D721Med (cell line): ENCODE results near the gene AXIN1.
A peak's percentile ranks its signal among the peaks of the same experiment; 100 is the strongest.

Experiments
- DNase-seq: peaks from one replicate; pipeline ENCODE4 v3.0.0; 2011; ENCODE audit warnings: low spot score; ENCODE audit not compliant: insufficient read length
- FAIRE-seq: peaks from 2 replicates; lab custom pipeline; 2011; peaks lifted over from hg19 to GRCh38; lab: Jason Lieb, UNC
- TF ChIP-seq, protein P1 (sequence below): IDR thresholded peaks from 2 replicates; pipeline ENCODE4 v1.5.1; 2012; ENCODE audit warnings: mild to moderate bottlenecking, control low read depth; ENCODE audit not compliant: insufficient read depth; ENCODE audit errors: missing control alignments

AXIN1 gene

DNA sequence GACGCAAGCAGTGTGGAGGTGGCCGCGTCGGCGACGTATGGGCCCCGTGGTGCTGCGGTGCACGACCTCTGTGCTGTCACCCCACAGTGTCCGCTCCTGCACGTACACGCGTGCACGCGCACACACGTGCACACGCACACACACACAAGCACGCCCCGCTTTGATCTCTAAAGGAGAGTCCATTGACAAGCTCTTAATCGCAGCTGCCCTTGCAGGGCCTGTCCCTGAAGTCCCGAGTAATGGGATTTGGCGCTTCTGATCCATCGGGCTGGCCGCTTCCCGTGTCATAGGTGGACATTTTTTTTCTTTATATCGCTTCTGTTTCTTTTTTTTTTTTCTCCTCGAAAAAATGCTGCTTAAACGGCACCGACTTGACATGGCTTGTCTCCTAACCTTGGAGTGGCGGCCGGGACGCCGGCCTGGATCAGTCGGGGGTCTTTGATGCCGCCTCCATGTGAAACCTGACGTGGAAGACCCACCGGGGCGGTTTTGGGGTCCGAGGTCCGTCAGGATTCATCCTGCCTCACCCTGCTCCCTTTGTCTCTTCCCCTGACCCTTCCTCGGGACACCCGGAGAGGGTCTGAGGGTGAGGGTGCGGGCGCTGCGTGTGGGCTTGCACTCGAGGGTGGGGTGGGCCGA lies 8.3 kb upstream of the AXIN1 start:
- no peak for DNase-seq
- no peak for FAIRE-seq
- TF ChIP-seq, protein P1, sequence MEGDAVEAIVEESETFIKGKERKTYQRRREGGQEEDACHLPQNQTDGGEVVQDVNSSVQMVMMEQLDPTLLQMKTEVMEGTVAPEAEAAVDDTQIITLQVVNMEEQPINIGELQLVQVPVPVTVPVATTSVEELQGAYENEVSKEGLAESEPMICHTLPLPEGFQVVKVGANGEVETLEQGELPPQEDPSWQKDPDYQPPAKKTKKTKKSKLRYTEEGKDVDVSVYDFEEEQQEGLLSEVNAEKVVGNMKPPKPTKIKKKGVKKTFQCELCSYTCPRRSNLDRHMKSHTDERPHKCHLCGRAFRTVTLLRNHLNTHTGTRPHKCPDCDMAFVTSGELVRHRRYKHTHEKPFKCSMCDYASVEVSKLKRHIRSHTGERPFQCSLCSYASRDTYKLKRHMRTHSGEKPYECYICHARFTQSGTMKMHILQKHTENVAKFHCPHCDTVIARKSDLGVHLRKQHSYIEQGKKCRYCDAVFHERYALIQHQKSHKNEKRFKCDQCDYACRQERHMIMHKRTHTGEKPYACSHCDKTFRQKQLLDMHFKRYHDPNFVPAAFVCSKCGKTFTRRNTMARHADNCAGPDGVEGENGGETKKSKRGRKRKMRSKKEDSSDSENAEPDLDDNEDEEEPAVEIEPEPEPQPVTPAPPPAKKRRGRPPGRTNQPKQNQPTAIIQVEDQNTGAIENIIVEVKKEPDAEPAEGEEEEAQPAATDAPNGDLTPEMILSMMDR = no peak

DNA sequence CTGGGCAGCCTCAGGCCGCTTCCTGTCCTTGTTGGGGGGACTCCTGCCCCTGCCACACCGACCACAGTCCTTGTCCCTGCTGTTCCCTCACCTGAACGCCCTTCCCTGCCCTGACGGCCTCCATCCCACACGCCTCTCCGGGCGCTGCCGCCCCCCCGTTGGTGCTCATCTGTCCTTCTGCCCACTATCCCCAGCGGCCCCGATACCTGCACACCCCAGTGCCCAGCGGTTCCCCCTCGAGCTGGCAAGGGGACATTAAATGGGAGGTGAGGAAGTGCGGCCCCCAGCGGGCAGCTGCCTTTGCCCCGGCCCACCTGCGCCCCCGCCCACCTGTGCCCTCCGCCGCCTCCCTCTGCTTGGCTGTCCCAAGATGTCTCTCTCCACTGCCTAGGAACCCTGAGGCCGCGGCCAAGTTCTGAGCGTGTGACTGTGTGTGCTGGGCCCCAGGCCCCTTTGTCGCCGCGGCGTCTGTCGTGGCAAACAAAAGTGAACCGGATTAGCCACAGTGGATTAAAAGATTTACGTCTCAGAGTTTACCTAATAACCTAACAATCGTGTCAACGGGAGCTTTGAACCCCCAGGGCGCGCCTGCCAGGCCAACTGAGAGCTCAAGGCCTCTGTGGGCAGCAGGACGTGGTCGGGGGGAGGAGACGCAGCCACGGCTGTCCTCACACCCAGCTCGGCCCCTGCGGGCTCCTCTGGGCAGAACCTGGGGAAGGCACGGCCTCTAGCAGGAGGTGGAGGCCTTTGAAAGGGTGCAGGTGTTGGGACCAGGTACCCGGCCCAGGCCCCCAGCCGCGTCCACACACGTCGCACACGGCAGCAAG lies 7.6 kb upstream of the AXIN1 start:
- FAIRE-seq (no peak), DNase-seq (peak; percentile 89)
- TF ChIP-seq, protein P1 = no peak

- DNase-seq = no peak
- FAIRE-seq = no peak
- TF ChIP-seq, protein P1 = no peak
Measured at GRCh38 chr16:359067-359763, 6.7 kb upstream of the AXIN1 start.

- FAIRE-seq = no peak
- TF ChIP-seq, protein P1 = no peak
Measured at GRCh38 chr16:356741-357140, 4.2 kb upstream of the AXIN1 start.

GRCh38 chr16:354971-355461 lies 2.5 kb upstream of the AXIN1 start:
- TF ChIP-seq, protein P1 = no peak
- no peak for FAIRE-seq
- DNase-seq = no peak

More at GRCh38 chr16:356741-357140, 4.2 kb upstream of the AXIN1 start:
- DNase-seq = no peak

DNA sequence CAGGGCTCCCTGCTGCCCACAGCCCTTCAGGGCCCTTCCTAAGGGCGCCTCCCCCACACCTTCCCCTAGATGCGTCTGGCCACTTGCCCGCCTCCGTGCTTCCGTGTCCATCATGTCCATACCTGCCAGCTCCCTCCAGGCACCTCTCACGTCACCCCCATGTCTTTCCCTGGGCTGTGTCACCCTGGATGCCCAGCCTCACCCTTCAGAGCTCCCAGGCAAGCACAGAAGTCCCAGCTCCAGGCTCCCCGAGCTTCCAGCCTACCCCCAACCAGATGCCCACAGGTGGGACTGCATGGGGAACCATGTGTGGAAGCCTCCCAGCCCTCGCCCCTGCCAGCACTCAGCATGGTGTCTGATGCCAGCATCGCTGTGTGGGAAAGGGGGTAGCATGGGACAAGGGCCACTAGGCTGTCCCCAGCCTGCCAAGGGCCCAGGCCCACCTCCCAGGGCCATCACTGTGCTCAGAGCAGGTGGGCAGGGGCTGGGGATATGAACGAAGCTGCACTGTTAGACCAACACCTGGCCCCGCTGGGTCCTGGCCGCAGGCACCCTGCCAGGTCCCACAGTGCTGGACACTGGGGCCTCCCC lies 1.9 kb upstream of the AXIN1 start:
- FAIRE-seq (no peak), DNase-seq (no peak)
- TF ChIP-seq, protein P1 = no peak
